K562 (cell line): ENCODE results near the gene IQCN. TPM values are rescaled to one million over a fixed set of nuclear protein-coding genes. Genes with fewer than 3 reads are reported as not detected.

ENCODE experiments used
- ARID2 ChIP-seq: fragments of 450-650 bp; IDR thresholded peaks from 2 replicates; pipeline ENCODE4 v1.6.1; 2017; ENCODE audit warnings: antibody characterized with exemption, mild to moderate bottlenecking
- BCOR ChIP-seq: fragments of 450-650 bp; IDR thresholded peaks from 2 replicates; pipeline ENCODE4 v1.6.1; 2016
- BMI1 ChIP-seq: fragments of 150-350 bp; IDR thresholded peaks from 2 replicates; pipeline ENCODE4 v1.6.1; 2014; ENCODE audit warnings: low read length
- CBFB ChIP-seq: sonication (generic); formaldehyde crosslinking; IDR thresholded peaks from 2 replicates; pipeline ENCODE4 v1.4.0; 2020; ENCODE audit warnings: mild to moderate bottlenecking, missing genetic modification reagents
- CCAR2 ChIP-seq: fragments of 200-400 bp; formaldehyde crosslinking; IDR thresholded peaks from 2 replicates; pipeline ENCODE4 v1.6.1; 2017; ENCODE audit warnings: mild to moderate bottlenecking, low read depth, low read length
- FOXJ2 ChIP-seq: fragments of 200-800 bp; sonication (Bioruptor generic); IDR thresholded peaks from 2 replicates; pipeline ENCODE4 v1.6.1; 2016; ENCODE audit warnings: missing genetic modification characterization, missing compliant biosample characterization
- KAT2B ChIP-seq: IDR thresholded peaks from one replicate; pipeline ENCODE4 v1.6.1; 2012; ENCODE audit warnings: low read depth, mild to moderate bottlenecking, control low read depth, inconsistent platforms, low read length, moderate library complexity
- KAT8 ChIP-seq: fragments of 450-650 bp; IDR thresholded peaks from 2 replicates; pipeline ENCODE4 v1.6.1; 2016; ENCODE audit warnings: low read depth, mild to moderate bottlenecking
- KDM4B ChIP-seq, 2 experiments: fragments of 450-650 bp in 1 of 2; sonication (generic) in 1 of 2; IDR thresholded peaks; 2 replicates each; pipeline ENCODE4 v1.6.1; 2016 to 2017; ENCODE audit warnings: borderline replicate concordance in 2 of 2, antibody characterized with exemption in 1 of 2, low read depth in 1 of 2, mild to moderate bottlenecking in 1 of 2
- MXI1 ChIP-seq: IDR thresholded peaks from 2 replicates; pipeline ENCODE4 v1.6.1; 2011; ENCODE audit warnings: low read depth, mild to moderate bottlenecking, improper control_type of control experiment, low read length
- NCOA2 ChIP-seq, 2 experiments: fragments of 450-650 bp; IDR thresholded peaks; 2 replicates each; pipeline ENCODE4 v1.6.1; 2018; ENCODE audit warnings: mild to moderate bottlenecking in 2 of 2, moderate library complexity in 1 of 2; ENCODE audit not compliant: partially characterized antibody in 2 of 2
- NCOA6 ChIP-seq: fragments of 450-650 bp; IDR thresholded peaks from 2 replicates; pipeline ENCODE4 v1.6.1; 2017; ENCODE audit warnings: mild to moderate bottlenecking
- PML ChIP-seq: IDR thresholded peaks from 2 replicates; pipeline ENCODE4 v1.6.1; 2012; ENCODE audit warnings: low read length, inconsistent platforms
- POLR3A ChIP-seq: IDR thresholded peaks from 2 replicates; pipeline ENCODE4 v1.6.1; 2011; ENCODE audit warnings: borderline replicate concordance, mild to moderate bottlenecking, moderate library complexity; ENCODE audit not compliant: insufficient read length, insufficient read depth; ENCODE audit errors: extremely low read depth
- PURB ChIP-seq: sonication (generic); formaldehyde crosslinking; IDR thresholded peaks from 2 replicates; pipeline ENCODE4 v1.9.0; 2021; ENCODE audit warnings: low read depth, mild to moderate bottlenecking, missing genetic modification reagents
- SAP30 ChIP-seq: fragments of 200-600 bp; sonication (generic); IDR thresholded peaks from 2 replicates; pipeline ENCODE4 v1.6.1; 2012; ENCODE audit warnings: borderline replicate concordance, low read depth, mild to moderate bottlenecking, moderate library complexity, low read length, control low read depth, inconsistent platforms; ENCODE audit not compliant: insufficient read depth, poor library complexity, severe bottlenecking
- TAL1 ChIP-seq: fragments of 450-650 bp; IDR thresholded peaks from 2 replicates; pipeline ENCODE4 v1.6.1; 2016; ENCODE audit warnings: mild to moderate bottlenecking
- TCF3 ChIP-seq: sonication (generic); formaldehyde crosslinking; IDR thresholded peaks from 2 replicates; pipeline ENCODE4 v1.4.0; 2020; ENCODE audit warnings: mild to moderate bottlenecking, missing genetic modification reagents
- ZNF124 ChIP-seq: sonication (generic); formaldehyde crosslinking; IDR thresholded peaks from 2 replicates; pipeline ENCODE4 v1.8.1; 2022; ENCODE audit warnings: missing genetic modification reagents
- ZNF146 ChIP-seq: IDR thresholded peaks from one replicate; pipeline ENCODE4 v1.6.1; 2018; ENCODE audit warnings: missing compliant biosample characterization; ENCODE audit not compliant: unreplicated experiment
- polyA plus RNA-seq, 8 experiments: library from polyadenylated mRNA; depleted of rRNA in 4 of 8; stranded (reverse) in 5 of 8; unstranded in 3 of 8; fragments of >200 nt; fragmentation: Nextera tagmentation in 2 of 8; fragmentation: Illumina TruSeq in 1 of 8; extraction: Ambion mirVana in 2 of 8; extraction: Trizol in 1 of 8; gene quantifications; 2 replicates each; pipeline versions ENCODE4 v1.2.1 to v1.2.3, GENCODE V29; 2011 to 2014; ENCODE audit warnings: inconsistent platforms in 1 of 8, missing spikeins in 1 of 8
- total RNA-seq, 7 experiments: library from RNA; depleted of rRNA in 6 of 7; stranded (reverse); fragments of >200 nt in 6 of 7; fragmentation: Illumina TruSeq in 2 of 7; extraction: Trizol in 2 of 7; gene quantifications; 2 replicates each; pipeline versions ENCODE4 v1.2.1 to v1.2.3, GENCODE V29; 2011 to 2021; ENCODE audit warnings: low replicate concordance in 1 of 7
- TF ChIP-seq, protein P1 (sequence below), 2 experiments: IDR thresholded peaks; 2 replicates each; pipeline ENCODE4 v1.6.1; 2011; ENCODE audit warnings: borderline replicate concordance in 1 of 2, control low read depth in 1 of 2, low read depth in 1 of 2, low read length in 1 of 2, mild to moderate bottlenecking in 1 of 2, mixed read lengths in 1 of 2, moderate library complexity in 1 of 2; ENCODE audit not compliant: insufficient read depth in 1 of 2, insufficient read length in 1 of 2, poor library complexity in 1 of 2, severe bottlenecking in 1 of 2; ENCODE audit errors: extremely low read depth in 1 of 2
- TF ChIP-seq, protein P2 (sequence below), 2 experiments: fragments of 450-650 bp; conservative IDR thresholded peaks; 2 replicates each; pipeline ENCODE4 v1.6.1; 2017; ENCODE audit warnings: mild to moderate bottlenecking in 2 of 2, moderate library complexity in 2 of 2

Gene IQCN
- total and polyA plus RNA-seq, 9 of the 15 experiments (the other 6 are each of a cell fraction or from before 2014, with no cell fraction given): 0.01 to 0.07 (median 0.04) TPM; not detected in 3

DNA sequence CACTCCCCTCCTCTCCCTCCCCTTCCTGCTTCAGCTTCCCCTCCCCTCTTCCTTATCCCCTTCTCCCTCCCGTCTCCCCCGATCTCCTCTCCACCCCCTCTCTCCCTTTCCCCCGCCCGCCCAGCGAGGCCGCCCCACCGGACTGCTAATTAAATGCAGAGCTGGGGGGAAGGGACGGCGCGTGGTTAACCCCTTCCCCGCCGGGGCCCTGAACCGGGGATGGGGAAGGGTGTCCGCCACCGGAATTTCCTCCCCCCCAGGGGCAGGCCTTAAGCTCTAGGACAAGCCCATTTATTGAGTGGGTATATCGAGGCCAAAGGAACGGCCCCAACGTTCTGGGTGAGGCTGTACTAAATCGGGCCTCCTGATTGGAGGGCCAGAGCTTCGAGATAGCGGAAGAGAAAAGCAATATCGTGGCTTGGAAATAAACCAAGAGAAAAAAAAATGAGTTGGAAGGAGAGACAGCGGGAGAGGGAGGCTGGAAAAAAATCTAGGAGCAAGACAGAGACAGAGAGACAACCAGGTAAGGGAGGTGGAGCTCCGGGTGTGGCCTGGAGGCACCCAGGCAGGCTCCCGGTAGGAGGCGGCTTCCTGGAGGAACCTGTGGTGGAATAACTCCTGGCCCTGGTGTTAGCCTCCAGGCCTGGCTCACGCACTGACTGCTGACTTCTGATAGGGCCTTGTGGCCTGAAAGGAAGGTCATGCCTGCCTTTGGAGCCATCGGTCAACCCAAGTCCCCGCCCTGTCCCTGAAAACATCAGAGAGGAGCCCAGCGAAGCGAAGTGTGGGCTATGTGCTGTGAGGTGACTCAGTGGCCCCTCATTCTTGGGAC, 18.8 kb upstream of the IQCN start (continued):
- no peak for TF ChIP-seq KAT2B
- TF ChIP-seq, protein P1, sequence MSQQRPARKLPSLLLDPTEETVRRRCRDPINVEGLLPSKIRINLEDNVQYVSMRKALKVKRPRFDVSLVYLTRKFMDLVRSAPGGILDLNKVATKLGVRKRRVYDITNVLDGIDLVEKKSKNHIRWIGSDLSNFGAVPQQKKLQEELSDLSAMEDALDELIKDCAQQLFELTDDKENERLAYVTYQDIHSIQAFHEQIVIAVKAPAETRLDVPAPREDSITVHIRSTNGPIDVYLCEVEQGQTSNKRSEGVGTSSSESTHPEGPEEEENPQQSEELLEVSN (IDR thresholded peaks at IDR 0.05; ENCODE audit: borderline replicate concordance in 1 of 2, extremely low read depth in 1 of 2, insufficient read depth in 1 of 2, insufficient read length in 1 of 2, low read depth in 1 of 2, low read length in 1 of 2, poor library complexity in 1 of 2, severe bottlenecking in 1 of 2): peak in 1 of 2 experiments; percentile 39
- no peak for TF ChIP-seq ZNF146 (CRISPR knock-in tag)
- TF ChIP-seq KDM4B (IDR thresholded peaks at IDR 0.05; ENCODE audit: borderline replicate concordance in 2 of 2, low read depth in 1 of 2): no peak
- no peak for TF ChIP-seq FOXJ2
- TF ChIP-seq TCF3 (CRISPR knock-in tag): peak; percentile 40; the same call in 1 of the 2 replicates
- TF ChIP-seq PURB (CRISPR knock-in tag): no peak
- TF ChIP-seq MXI1: 0 out of 2 replicates have a peak, but pooled peaks have one; percentile 28
- TF ChIP-seq BCOR: peak; percentile 96
- no peak for TF ChIP-seq ARID2
- TF ChIP-seq BMI1: no peak
- TF ChIP-seq CCAR2: no peak
- no peak for TF ChIP-seq POLR3A
- TF ChIP-seq TAL1: peak; percentile 28; the same call in 1 of the 2 replicates
- TF ChIP-seq, protein P2, sequence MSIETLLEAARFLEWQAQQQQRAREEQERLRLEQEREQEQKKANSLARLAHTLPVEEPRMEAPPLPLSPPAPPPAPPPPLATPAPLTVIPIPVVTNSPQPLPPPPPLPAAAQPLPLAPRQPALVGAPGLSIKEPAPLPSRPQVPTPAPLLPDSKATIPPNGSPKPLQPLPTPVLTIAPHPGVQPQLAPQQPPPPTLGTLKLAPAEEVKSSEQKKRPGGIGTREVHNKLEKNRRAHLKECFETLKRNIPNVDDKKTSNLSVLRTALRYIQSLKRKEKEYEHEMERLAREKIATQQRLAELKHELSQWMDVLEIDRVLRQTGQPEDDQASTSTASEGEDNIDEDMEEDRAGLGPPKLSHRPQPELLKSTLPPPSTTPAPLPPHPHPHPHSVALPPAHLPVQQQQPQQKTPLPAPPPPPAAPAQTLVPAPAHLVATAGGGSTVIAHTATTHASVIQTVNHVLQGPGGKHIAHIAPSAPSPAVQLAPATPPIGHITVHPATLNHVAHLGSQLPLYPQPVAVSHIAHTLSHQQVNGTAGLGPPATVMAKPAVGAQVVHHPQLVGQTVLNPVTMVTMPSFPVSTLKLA (conservative IDR thresholded peaks at IDR 0.05): peak; percentile 48; a peak in 3 of 4 replicates
- TF ChIP-seq CBFB (CRISPR knock-in tag): no peak
- no peak; the same call in 1 of the 2 replicates for TF ChIP-seq PML
- TF ChIP-seq KAT8: no peak
- TF ChIP-seq SAP30: no peak
- no peak for TF ChIP-seq NCOA6
- TF ChIP-seq NCOA2 (IDR thresholded peaks at IDR 0.05; ENCODE audit: partially characterized antibody in 2 of 2): no peak
- TF ChIP-seq ZNF124 (CRISPR knock-in tag): no peak
